Right cardiac atrium (tissue), 5 donors: ENCODE results near the gene CORO6. TPM values are rescaled to one million over a fixed set of nuclear protein-coding genes. Genes with fewer than 3 reads are reported as not detected.
A peak's percentile ranks its signal among the peaks of the same experiment; 100 is the strongest.

Experiments used
- ATAC-seq, 2 donors: fragments of 200-7000 bp; cut with Tn5 transposase; one replicate each; pipeline versions ENCODE4 v1.8.0 to v1.9.1; 2020; ENCODE audit warnings: moderate library complexity in 2 of 2, mild to moderate bottlenecking in 1 of 2
- DNase-seq, 3 donors: peaks; one replicate each; pipeline ENCODE4 v3.0.0-alpha.2; 2020
- H3K27ac ChIP-seq: one replicate; pipeline ENCODE4 v1.5.1; 2013; ENCODE audit warnings: mild to moderate bottlenecking, low read length, control low read depth, moderate library complexity
- H3K27me3 ChIP-seq: one replicate; pipeline ENCODE4 v1.6.1; 2013; ENCODE audit not compliant: control insufficient read depth, insufficient read depth
- H3K4me1 ChIP-seq: one replicate; pipeline ENCODE4 v1.6.1; 2013; ENCODE audit warnings: low read length; ENCODE audit not compliant: control insufficient read depth, insufficient read depth
- H3K4me3 ChIP-seq: one replicate; pipeline ENCODE4 v1.5.1; 2013; ENCODE audit warnings: low read length, control low read depth
- H3K9me3 ChIP-seq: one replicate; pipeline ENCODE4 v1.6.1; 2013; ENCODE audit warnings: low read length; ENCODE audit not compliant: control insufficient read depth
- WGBS: extraction: QIAGEN DNeasy Blood & Tissue Kit; methylation state at CpG from one replicate; pipeline ENCODE4 v1.1.7; 2013; 5-methylcytosine and 5-hydroxymethylcytosine counted together
- intact Hi-C, 4 donors: fragments of 100-400 bp; cut with DNase I; formaldehyde crosslinking; loops; one replicate each; pipeline versions ENCODE4 v1.11.0 to v1.14.0; 2022 to 2023
- polyA plus RNA-seq: library from polyadenylated mRNA; stranded (reverse); fragments of 200-250 nt; gene quantifications from one replicate; pipeline ENCODE4 v1.2.3, GENCODE V29; 2013
- total RNA-seq, 4 donors: library from RNA; stranded (reverse); fragmentation: NEBNext Ultra II Directional; extraction: Animal tissue kit (Norgen Biotek cat#: 25700); gene quantifications; one replicate each; pipeline ENCODE4 v1.2.1, GENCODE V29; 2021
- donor health status: healthy with polysubstance abuse.
- donor health status: DM: no; HTN: yes; CAD: no.
- donor health status: DM: no; HTN: no; CAD: no.
- donor health status: DM: no; HTN: yes; CAD: no; lungs with severe emphysema.
- donor health status: DM: yes; HTN: yes; CAD: no.

Gene CORO6
- total and polyA plus RNA-seq, 5 donors, result 93.5 to 148 (median 108) TPM

GRCh38 chr17:29633886-29634285 lies 11.2 kb upstream of the CORO6 start:
- Histone ChIP-seq H3K27me3 (no peaks in the 10 kb centered on the region), H3K4me3 (no peak overlapping the region), H3K9me3 (no peaks in the 10 kb centered on the region), H3K4me1 (peaks cover 2% of the 10 kb centered on the region), H3K27ac (no peak overlapping the region)
- ATAC-seq, result no peak
- intact Hi-C loops, result no loop called here
- 96% methylated on average over 3 of the region's 3 CpGs for WGBS
- no peak for DNase-seq

DNA sequence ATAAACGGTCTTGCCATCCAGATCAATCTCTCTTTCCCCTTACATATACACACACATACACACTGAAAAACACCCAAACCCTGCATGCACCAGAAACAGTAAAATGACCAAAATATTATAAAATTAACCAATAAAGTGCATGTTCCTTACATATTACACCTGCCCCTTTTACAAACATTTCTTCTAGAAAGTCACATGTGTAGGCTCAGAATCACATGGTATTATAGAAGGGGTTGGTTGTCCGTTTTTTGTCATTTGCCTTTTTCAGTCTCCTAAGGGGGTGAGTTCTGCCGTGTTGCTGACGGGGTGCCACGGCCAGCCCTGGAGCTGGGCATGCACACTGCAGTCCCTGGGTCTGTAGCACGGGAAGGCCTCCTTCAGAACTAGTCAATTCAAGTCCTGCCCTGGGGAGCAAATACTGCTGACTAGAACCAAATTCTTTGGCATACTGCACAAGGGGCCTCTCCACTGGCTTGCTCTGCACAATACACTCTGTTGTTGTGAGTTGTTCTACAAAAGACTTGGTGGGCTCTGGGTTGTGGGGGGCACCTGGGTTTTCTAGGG lies 8.0 kb upstream of the CORO6 start:
- peaks cover 4% of the 10 kb centered on the region for H3K4me1 ChIP-seq
- no peaks in the 10 kb centered on the region for H3K27me3 ChIP-seq
- DNase-seq (no peak), ATAC-seq (peak in 1 of 2 donors; percentile 12)
- H3K9me3 ChIP-seq, result no peaks in the 10 kb centered on the region
- intact Hi-C loops, result no loop called here
- no peak overlapping the region for H3K27ac ChIP-seq
- no peak overlapping the region for H3K4me3 ChIP-seq
- WGBS, result 70% methylated on average over 6 of the region's 6 CpGs

DNA sequence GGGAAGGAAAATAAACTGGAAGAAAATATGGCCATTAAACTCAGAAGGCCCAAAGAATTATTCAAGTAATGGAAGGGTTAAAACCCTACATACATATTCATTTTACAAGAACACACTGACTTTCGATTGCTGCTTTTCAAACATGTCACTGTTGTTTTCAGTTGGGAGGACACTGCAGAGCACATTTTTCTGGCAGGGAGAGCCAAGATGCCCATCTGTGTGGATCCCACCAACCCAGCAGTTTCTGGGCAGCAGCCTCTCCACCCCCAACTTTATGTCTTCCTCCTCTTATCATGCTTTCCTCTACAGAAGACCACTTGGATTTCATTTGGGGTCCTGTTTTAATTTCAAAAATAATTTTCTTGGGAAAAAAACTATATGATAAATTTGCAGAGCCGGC lies 7.1 kb upstream of the CORO6 start:
- ATAC-seq (no peak), DNase-seq (no peak)
- H3K9me3 ChIP-seq, result no peaks in the 10 kb centered on the region
- H3K27me3 ChIP-seq, result no peaks in the 10 kb centered on the region
- H3K4me3 ChIP-seq, result no peak overlapping the region
- no peak overlapping the region for H3K27ac ChIP-seq
- WGBS, result 47% methylated on average over 2 of the region's 2 CpGs
- intact Hi-C loops, result loop anchor here in 1 of 4 donors (5.0 kb wide), 1 partner anchor 147 kb away; no protein-coding TSS in a partner anchor
- H3K4me1 ChIP-seq, result peaks cover 5% of the 10 kb centered on the region

DNA sequence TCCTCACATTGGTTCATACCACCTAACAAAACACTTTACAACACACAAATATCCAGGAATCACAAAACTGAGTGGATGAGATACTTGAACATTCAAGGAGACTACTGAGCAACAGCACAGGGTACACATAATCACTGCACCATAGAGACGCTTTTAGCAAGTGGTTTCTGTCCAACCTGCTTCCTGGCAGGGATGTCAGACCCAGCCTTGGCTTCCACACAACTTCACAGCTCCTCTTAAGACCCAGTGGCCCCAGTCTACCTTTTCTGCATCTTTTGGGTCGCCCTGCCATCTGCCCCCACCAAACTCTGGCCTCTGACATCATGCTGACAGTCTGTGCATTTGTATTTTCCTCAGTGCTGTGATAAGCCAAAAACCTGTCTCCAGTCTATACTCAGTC lies 5.9 kb upstream of the CORO6 start:
- intact Hi-C loops, result loop anchor here in 1 of 4 donors (5.0 kb wide), 1 partner anchor 149 kb away; no protein-coding TSS in a partner anchor
- Histone ChIP-seq H3K9me3 (no peaks in the 10 kb centered on the region), H3K27ac (peak overlapping the region; percentile 36), H3K4me1 (peaks cover 5% of the 10 kb centered on the region), H3K4me3 (no peak overlapping the region), H3K27me3 (no peaks in the 10 kb centered on the region)
- 56% methylated on average over 2 of the region's 2 CpGs for WGBS
- ATAC-seq (peak; percentile 15 to 25), DNase-seq (no peak)

GRCh38 chr17:29627951-29628350 lies 5.2 kb upstream of the CORO6 start:
- ATAC-seq, result no peak
- 83% methylated on average over 1 of the region's 1 CpG for WGBS
- H3K4me3 ChIP-seq, result no peak overlapping the region
- no peak for DNase-seq
- no peaks in the 10 kb centered on the region for H3K9me3 ChIP-seq
- no peak overlapping the region for H3K27ac ChIP-seq
- intact Hi-C loops, result loop anchor here in 1 of 4 donors (5.0 kb wide), 1 partner anchor 149 kb away; no protein-coding TSS in a partner anchor
- no peaks in the 10 kb centered on the region for H3K27me3 ChIP-seq
- peaks cover 11% of the 10 kb centered on the region for H3K4me1 ChIP-seq

DNA sequence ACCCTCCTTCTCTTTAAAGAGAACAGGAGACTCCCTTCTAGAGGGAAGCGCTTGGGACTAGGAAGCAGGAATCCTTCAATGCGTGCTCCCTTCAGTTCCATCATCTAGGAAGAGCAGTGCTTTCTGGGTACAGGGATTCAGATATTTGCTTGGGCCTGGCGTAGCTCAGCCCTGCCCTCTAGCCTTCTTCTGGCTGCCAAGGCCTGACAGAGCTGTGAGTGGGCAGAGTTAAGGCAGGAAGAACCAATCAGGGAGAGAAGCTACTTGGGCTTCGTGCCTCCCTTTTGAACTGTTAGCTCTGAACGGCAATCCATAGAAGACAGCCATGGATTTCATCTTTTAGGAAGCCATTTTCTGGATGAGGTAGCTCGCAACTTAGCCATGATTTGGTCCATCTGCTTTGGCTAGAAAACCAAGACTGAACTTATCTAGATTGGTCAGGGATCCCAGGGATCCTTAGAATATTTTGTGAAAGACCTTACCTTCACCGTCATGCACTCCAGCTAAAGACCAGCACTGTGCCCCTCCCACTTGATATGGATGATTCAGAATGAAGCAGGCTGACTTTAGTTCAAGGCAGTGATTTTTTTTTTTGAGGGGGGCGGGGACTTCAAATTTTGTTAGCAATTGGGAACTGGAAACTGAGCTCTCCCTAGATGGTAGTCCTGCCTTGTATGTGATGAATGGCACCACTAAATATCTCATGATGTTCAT lies 2.5 kb upstream of the CORO6 start:
- DNase-seq (peak; percentile 60 to 80 (median 68)), ATAC-seq (peak; percentile 45 to 54)
- H3K4me1 ChIP-seq, result peaks cover 13% of the 10 kb centered on the region
- H3K4me3 ChIP-seq, result no peak overlapping the region
- H3K9me3 ChIP-seq, result no peaks in the 10 kb centered on the region
- H3K27ac ChIP-seq, result peak overlapping the region; percentile 28
- WGBS, result 64% methylated on average over 8 of the region's 8 CpGs
- intact Hi-C loops, result loop anchor here in 1 of 4 donors (5.0 kb wide), 1 partner anchor 152 kb away; no protein-coding TSS in a partner anchor
- no peaks in the 10 kb centered on the region for H3K27me3 ChIP-seq

GRCh38 chr17:29624586-29624985 lies 1.9 kb upstream of the CORO6 start:
- DNase-seq, result no peak
- no peak for ATAC-seq
- whole genome bisulfite sequencing, result 64% methylated on average over 4 of the region's 4 CpGs
- peaks cover 13% of the 10 kb centered on the region for H3K4me1 ChIP-seq
- no peaks in the 10 kb centered on the region for H3K27me3 ChIP-seq
- intact Hi-C loops, result no loop called here
- H3K27ac ChIP-seq, result peak overlapping the region; percentile 12
- no peaks in the 10 kb centered on the region for H3K9me3 ChIP-seq
- no peak overlapping the region for H3K4me3 ChIP-seq

GRCh38 chr17:29623283-29623647 lies 553 bp upstream of the CORO6 start:
- 45% methylated on average over 4 of the region's 4 CpGs for WGBS
- no peaks in the 10 kb centered on the region for H3K9me3 ChIP-seq
- H3K27me3 ChIP-seq, result no peaks in the 10 kb centered on the region
- ATAC-seq, result no peak
- peak overlapping the region; percentile 26 for H3K27ac ChIP-seq
- H3K4me3 ChIP-seq, result no peak overlapping the region
- DNase-seq, result no peak
- intact Hi-C loops, result no loop called here
- peaks cover 14% of the 10 kb centered on the region for H3K4me1 ChIP-seq

DNA sequence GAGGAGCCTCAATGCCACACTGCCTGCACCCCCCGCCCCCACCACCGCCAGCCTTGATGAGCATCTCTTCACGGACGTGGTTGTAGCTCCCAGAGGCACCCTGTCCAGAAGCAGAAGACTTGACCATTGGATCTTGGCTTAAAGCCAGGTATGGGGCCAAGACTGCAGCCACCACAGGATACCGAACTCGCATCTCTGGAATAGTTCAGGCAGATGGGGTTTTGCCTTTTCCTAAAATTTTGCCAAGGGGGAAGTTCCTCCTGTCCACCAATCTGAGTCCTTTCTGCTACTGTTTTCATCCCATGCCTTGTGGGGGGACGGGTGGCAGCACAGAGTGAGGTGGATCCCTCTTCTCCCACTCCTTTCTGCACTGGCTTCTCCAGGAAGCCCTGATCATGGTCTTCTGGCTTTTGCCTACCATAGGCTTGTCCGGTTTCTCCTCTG lies 939 bp downstream of the CORO6 start:
- Histone ChIP-seq H3K27ac (peak overlapping the region; percentile 84), H3K4me3 (peak overlapping the region; percentile 52), H3K27me3 (no peaks in the 10 kb centered on the region), H3K4me1 (peaks cover 13% of the 10 kb centered on the region), H3K9me3 (no peaks in the 10 kb centered on the region)
- 51% methylated on average over 8 of the region's 8 CpGs for WGBS
- no peak for ATAC-seq
- DNase-seq, result peak in 1 of 3 donors; percentile 75
- intact Hi-C loops, result no loop called here

DNA sequence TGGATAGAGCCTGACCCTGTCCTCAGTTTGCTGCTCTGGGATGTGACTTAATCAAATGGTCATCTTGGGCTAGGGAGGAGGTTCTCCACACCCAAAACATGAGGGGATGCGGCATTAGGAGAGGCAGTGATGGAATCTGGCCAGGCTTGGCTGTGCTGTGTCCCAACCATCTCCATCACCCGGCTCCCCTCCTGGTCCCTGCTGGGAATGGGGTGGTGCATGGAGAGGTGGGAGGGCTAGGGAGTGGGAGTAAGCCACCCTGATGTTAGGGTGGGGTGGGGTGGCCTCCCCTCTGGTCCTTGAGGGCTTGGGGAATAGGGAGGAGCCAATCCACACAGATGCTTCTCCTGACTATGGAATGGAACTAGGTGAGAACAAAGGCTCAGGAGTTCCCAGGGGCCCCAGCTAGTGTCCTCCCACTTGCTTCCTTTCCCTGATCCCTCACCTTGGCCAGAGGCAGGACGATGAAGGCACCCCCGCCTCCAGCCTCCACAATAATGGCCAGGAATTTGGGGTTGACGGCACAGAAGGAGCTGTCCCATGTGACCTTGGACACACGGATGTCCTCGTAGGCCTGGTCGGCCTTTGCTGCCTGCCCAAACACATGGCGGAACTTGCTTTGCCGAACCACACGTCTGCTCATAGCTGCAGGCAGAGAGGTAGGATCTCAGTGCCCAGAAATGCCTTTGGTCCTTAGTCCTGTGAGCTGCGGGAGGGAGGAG lies 1.8 kb downstream of the CORO6 start:
- ATAC-seq (no peak), DNase-seq (peak in 1 of 3 donors; percentile 57)
- H3K27me3 ChIP-seq, result no peaks in the 10 kb centered on the region
- no peaks in the 10 kb centered on the region for H3K9me3 ChIP-seq
- peak overlapping the region; percentile 84 for H3K27ac ChIP-seq
- WGBS, result 79% methylated on average over 12 of the region's 12 CpGs
- no peak overlapping the region for H3K4me3 ChIP-seq
- peaks cover 13% of the 10 kb centered on the region for H3K4me1 ChIP-seq
- intact Hi-C loops, result no loop called here

DNA sequence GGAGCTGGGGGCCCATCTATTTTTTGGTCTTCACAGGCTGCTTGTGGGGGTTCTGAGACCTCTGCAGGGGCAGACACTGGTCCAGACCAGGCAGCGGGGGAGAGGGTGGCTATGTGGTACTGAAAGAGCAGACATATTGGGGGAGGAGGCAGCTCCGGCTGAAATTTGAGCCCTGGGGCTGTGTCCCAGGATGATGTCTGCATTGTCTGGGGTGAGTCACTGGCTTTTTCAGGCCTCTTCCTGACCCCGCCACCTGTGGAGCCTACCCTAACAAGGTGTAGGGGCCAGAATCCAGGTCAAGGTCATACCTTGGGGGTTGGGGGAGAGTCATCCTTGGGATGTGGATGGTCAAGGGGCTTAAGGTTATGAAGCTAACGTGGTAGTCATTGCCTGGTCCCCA lies 2.4 kb downstream of the CORO6 start:
- Histone ChIP-seq H3K4me3 (no peak overlapping the region), H3K27me3 (no peaks in the 10 kb centered on the region), H3K9me3 (no peaks in the 10 kb centered on the region), H3K27ac (peak overlapping the region; percentile 84), H3K4me1 (peaks cover 13% of the 10 kb centered on the region)
- ATAC-seq, result no peak
- peak in 1 of 3 donors; percentile 50 for DNase-seq
- WGBS, result 92% methylated on average over 4 of the region's 4 CpGs
- intact Hi-C loops, result no loop called here
